Esophagus muscularis mucosa (tissue), 3 donors: ENCODE measurements around the gene FBH1.

Source experiments
- CTCF ChIP-seq, 3 experiments: fragments of 200-600 bp in 2 of 3; fragments of 450-650 bp in 1 of 3; sonication (generic) in 2 of 3; IDR thresholded peaks; one replicate each; pipeline ENCODE4 v1.5.1; 2017 to 2019; ENCODE audit warnings: antibody characterized with exemption in 3 of 3, mild to moderate bottlenecking in 2 of 3, moderate library complexity in 1 of 3
- POLR2A ChIP-seq: fragments of 450-650 bp; IDR thresholded peaks from one replicate; pipeline ENCODE4 v1.6.1; 2017; ENCODE audit warnings: antibody characterized with exemption, moderate library complexity, mild to moderate bottlenecking, low read depth
- POLR2AphosphoS5 ChIP-seq, 2 donors: sonication (generic); formaldehyde crosslinking; IDR thresholded peaks; one replicate each; pipeline ENCODE4 v1.6.1; 2017; ENCODE audit warnings: antibody characterized with exemption in 2 of 2

- TF ChIP-seq CTCF (IDR thresholded peaks at IDR 0.05) (no peak), POLR2A (no peak), POLR2AphosphoS5 (IDR thresholded peaks at IDR 0.05) (no peak)
Measured at GRCh38 chr10:5921746-5922145, 31.7 kb downstream of the FBH1 start.
